GM04504 (cell line): Measurements from ENCODE around the gene FILIP1.

Source experiments
- DNase-seq: peaks from one replicate; pipeline ENCODE4 v3.0.0-alpha.2; 2012; ENCODE audit warnings: low read depth

FILIP1 gene

DNA sequence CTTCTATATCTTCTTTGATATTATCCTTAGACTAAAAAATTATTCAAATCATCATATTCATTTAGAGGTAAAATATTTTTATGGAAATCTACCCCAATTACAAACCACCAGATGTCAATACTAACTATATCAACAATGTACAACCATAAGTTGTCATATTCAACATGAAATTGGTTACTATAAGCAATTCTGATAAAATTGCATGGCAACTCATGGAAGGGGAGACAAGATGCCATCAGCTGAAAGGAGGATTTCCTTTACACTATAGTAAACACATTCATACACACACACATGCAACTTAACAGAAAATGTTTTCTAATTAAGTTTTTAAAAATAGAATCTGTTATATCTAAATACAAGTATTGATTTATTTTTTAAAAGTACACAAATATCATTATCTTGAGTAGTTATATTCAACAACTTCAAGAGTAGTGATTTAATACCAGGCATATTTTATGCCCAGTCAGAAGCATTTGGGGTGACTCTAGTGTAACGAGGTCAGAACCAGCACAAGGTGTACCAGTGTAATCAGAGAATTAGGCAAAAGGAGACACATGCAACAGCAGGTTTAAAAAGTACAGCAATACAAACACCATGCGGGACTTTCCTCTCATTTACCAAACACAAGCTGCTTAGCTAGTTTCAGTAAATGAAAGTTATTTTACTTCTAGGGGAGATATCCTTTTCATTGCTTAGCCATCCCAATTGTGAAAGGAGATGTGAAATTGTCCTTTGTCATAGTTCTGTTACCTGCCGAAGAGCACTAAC is 1.0 kb downstream of the FILIP1 start:
- no peak for DNase-seq

DNA sequence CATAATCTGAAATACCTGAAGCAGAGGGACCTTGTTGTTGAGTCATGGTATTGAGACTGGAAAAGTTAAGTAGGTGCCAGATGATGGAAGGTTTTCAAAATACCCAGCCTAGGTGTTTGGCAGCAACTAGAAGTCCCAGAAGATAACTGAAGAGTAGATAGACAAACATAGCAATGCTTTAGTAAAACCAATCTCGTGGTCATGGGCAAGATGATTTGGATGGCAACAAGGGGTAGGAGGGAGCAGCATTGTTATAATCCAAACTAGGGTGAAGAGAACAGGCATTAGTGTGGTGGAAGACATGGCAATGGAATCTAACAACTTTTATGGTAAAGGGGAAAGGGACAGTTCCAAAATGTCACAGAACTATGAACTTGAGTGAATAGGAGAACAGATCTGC is 2.3 kb downstream of the FILIP1 start:
- no peak for DNase-seq

DNA sequence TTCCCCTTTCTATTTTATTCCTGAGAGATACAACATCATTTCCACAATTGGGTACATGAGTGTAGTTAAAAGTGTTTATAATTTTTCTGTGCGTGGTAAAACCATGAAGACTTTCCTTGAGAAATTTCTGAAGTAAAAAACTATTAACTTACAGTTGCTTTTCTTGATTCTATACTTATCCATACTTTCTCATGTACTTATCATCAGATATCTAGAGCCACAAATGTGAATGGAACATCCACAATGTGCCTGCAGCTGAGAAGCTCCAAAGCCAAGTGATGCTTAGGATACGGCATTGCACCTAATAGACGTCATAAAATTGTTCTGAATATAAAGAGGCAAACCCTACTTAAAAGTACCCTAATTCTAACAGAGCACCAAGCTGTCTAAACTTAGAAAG is 2.9 kb downstream of the FILIP1 start:
- no peak for DNase-seq

DNA sequence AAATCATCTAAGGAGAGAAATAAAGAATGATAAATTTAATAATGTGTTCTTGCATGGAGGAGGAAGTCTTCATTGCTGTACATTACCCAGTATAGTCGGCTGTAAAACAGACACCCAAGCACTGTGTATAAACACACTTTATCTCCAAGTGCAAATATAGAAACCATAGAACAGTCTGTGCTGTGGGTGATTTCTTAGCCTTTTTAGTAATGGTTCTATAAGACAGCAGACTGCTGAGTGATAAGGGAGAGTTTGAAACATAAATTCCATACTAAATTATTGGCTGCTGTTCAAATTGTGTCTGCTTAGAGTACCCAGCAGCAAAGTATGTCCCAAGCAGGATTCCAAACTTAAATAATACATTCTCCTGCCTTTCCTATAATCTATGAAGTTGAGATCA is 4.6 kb downstream of the FILIP1 start:
- no peak for DNase-seq

DNA sequence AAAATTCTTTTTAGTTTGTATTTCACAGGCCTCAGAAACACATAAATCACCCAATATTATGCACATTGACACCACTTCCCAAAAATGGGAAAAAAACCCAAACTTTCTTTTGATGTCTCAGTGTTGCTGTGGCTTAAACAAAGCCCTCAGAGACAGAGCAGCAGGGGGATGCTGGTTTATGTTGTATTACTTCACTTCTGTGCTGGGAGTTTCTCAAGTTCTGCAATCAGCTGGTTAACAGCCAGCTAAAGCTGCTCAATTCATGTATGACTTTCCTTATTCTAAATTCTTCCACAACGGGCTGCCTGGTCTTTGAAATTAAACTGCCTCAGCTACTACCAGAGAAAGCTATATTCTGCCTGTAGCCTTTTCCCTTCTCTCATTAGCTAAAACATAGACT is 5.6 kb downstream of the FILIP1 start:
- DNase-seq: no peak

DNA sequence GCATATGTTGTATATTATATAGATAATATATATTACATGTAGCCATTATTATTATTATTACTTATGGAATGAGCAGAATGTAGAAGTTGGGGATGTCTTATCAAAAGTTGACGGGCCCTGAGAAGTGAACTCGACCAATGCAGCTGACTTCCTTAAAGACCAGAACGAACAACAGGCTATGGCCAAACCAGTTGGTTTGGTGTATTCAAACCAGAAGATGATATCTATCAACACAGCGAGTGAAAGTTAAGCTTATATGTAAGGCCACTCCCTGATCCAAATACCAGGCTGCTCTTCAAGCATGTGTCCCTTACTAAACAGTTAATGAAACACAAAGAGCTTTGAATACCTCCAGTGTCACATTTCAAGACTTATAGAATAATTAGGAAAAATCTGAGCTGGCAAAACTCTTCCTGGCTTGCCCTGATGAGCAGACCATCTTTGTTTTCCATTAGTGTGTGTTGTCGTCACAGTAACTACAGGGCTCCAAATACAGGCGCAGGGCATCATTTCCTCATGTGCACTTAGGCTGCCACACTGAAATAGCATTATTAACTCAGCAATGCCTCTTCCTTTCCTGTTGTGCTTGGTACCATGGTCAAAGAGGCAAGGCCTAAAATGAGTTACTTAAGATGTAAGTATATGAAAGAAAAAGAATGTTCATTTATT is 6.6 kb downstream of the FILIP1 start:
- DNase-seq: no peak

DNA sequence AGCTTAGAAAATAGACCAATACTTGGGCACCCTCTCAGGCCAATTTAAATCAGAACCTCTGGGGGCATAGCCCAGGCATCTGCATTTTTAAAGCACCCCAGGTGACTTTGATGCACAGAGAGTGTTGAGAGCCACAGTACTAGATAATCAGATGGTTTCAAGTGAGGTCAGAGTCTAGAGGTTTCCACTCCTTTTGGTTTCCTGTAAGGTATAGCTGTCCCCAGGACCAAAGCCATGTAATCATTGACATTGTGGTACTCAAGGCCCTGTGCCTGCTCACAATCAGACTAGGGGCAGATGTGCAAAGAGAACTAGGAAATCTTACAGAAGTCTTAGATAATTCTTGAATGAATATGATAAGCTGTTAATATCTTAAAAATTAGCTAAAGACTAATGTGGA is 9.1 kb downstream of the FILIP1 start:
- no peak for DNase-seq

DNA sequence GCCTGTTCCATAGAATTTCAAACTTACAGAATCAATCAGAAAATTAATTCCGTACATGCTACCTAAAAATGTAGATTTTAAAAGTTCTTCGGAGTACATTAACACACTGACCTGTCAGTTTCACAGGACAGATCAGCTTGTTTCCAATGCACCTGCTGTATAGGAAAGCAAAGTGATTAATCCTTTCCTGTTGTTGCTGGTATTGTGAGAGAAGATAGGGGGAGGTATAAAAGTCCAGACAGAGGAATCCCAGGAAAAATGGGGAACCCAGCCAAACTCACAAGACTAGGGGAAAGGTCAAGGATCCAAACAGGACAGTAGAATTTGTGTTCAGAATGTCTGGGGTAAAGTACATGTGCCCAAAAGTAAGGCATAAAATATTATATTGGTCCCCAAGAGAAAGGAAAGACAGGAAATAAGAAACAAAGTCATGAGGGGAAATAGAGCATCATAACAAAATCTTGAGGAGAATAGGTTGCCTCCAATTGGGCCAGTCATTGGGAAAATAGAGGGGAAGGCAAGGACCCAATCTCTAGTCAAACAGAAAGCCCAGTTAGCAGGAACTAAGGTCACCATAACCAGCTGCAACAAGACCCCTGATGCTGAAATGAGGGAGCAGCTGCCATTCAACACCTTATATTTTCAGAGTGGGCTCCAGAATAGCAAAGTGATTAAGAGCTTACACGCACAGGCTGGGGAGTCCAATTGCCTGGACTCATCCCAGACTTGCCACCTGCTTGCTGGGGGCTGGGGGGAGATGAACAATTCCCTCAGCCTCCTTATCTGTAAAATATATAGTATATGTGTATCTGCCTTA is 10.3 kb downstream of the FILIP1 start:
- DNase-seq: no peak

DNA sequence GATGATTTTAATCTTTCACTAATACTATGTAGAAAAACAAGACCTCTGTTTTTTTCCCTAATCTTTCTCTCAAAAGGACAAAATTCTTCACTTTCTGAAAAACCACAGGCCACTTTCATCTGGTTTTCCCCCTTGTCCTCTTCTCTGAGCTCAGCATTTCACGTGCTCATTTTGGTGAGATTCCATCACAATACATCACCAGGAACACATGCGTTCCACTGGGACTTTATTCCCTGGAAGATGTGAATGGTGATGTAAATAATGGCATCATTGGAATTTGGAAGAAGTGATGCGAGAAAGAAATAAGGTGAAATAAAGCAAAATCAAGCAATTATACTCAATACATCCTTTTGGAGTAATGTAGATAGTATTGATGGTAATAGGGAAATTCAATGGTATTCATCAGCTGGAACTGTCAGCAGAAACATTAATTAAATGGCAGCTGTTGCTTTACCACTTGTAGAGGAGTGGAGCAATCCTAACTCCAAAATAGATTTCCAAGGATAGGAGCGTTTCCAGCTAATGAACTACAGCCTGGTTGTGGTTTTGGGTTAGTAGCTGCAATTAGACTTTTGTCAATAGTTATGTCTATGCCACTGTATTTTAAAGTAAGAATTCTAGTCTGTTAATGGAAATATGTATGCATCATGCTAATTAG is 11.5 kb downstream of the FILIP1 start:
- no peak for DNase-seq

DNA sequence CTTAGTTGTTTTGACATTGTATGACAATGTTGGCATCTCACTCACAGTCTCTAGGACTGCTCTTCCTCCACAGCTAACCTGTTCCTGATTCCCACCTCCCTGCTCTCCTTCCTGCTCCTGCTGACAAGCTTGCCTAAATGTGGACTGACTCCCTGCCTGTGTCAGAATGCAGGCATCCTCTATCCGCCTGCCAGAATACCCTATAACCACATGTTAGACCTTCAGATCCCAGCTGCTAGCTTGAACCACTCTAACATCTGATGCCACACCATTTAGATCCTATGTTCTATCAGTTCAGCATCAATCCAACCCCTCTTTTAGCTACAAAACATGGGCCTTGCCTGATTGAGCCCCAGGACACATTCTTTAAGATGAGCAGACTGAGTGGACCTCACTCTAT is 12.2 kb downstream of the FILIP1 start:
- no peak for DNase-seq

DNA sequence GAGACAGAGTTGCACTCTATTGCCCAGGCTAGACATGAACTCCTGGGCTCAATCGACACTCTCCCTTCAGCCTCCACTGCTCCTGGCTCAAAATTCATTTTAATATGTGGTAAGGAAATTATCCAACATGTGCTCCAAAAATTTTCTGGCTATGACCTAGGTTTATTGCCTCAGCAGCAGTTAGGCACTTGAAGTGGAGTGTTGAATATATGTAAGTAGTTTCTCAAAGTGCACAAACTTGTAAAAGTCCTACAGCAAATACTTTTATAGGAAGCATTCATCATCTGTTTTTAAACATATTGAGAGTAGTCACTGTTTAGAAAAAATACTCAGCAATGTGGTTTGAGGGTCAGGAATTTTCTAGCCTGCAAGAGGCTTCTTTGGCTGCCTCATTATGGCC is 13.2 kb downstream of the FILIP1 start:
- no peak for DNase-seq

DNA sequence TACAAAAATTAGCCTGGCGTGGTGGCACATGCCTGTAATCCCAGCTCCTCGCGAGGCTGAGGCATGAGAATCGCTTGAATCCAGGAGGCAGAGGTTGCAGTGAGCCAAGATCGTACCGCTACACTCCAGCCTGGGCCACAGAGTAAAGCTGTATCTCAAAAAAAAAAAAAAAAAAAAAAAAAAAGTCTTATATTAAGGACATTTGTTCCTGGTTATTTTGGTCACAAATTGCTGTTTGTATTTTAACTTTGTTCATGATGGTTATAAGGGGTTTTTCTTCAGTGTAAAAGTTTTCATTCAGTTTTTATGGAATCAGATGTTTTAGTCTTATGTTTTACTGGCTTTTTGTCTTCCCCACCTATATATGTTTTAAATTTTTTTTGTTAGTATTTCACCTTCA is 13.9 kb downstream of the FILIP1 start:
- no peak for DNase-seq

DNA sequence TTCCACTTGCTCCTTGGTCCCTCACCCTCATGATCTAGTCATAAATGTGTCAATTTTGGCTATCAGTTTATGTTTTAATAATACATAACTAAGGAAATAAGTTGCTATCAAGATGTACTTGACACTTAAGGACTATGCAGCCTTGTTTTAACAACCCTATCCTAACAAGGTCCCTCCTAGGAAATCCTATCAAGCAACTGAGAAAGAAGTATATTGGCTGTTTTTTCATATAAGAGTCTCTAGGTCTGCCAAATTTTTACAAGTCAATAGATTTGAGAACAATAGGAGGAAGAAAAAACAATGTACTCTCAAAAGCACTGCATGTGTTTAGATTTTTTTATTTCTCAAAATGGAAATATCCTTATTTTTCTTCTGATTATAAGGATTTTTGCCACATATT is 14.7 kb downstream of the FILIP1 start:
- no peak for DNase-seq

DNA sequence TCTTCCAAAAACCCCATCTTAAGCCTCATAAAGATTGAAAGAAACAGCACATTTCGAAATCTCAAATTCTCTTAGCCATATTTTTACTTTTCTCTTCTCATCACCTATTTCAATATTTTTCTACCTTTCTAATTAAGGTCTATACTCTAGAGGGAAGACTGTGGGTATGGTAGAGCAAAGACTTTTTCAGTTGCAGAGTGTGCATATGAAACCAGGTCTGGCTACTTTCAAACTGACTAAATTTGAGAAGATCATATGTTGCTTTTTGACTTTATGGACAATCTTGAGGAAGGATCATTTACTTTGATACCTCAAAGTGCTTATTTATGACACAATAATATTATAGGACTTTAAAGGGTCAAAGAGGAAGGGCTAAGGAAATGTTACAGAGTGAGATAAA is 20.7 kb downstream of the FILIP1 start:
- no peak for DNase-seq

DNA sequence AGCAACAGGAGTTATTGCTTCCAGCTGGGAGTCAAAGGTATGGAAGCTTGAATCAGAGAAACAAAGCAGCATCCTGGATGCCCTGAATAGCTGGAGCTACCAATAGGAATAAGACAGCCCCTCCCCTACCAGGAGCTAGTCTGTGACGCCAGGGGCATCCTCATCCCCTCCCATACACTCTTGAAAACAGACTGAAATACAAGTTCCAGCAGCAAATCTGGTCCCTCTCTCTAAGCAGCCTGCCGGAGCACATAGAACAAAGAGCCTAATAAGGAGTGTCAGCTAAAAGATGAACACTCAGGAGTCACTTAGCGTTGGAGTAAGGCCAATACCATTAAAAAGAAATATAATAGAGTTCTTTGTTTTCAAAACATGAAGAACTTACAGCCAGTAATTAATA is 25.6 kb downstream of the FILIP1 start:
- DNase-seq: no peak

DNA sequence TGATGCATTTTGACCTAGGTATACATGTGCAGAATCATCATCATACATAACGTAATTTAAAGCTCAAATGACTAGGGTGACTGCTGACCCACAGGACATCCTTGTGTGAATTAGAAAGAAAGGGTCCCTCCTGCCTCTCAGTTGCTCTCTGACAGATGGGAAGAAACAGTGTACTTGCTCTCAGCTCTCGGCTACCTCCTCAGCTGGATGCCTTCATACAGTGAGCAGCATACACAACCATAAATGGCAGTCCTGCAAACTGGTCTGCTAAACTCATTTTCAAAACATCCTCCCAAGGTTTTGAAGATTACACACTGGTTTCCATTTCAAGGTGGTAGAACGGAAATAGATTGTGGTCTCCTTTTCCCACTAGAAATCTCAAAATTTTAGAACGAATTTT is 26.3 kb downstream of the FILIP1 start:
- DNase-seq: no peak

DNA sequence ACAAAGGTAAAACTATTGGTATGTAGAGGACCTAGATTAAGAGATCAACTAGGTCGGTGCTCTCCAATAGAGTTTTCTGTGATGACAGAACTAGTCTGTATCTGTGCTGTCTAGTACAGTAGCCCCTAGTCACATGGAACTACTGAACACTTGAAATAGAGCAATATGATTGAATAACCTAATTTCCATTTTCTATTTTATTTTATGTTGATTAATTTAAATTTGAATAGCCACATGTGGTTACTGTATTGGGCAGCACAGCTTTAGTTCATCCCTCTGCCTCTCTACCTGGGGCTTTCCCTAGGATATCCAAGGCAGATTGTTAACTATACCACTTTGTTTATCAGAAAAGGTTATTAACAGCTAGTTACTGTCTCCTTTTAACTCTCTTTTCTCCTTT is 27.0 kb downstream of the FILIP1 start:
- DNase-seq: no peak

DNA sequence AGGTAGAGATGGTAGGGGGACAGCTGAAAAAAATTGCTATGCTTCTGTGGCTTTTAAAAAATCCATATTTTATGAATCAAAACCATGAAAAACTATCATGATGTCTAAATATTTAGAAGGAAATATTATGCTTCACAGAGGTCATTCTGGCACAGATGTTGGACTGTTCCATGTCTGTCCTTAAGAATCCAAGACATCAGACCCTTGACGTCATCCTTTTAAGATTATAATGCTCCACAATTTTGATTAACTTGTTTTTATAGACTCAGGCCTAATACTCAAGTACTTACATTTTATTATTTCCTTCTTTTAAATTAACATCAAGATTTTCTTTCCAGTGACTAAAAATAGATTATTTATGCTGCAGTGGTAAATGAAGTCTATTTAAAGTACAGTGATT is 29.7 kb downstream of the FILIP1 start:
- no peak for DNase-seq

DNA sequence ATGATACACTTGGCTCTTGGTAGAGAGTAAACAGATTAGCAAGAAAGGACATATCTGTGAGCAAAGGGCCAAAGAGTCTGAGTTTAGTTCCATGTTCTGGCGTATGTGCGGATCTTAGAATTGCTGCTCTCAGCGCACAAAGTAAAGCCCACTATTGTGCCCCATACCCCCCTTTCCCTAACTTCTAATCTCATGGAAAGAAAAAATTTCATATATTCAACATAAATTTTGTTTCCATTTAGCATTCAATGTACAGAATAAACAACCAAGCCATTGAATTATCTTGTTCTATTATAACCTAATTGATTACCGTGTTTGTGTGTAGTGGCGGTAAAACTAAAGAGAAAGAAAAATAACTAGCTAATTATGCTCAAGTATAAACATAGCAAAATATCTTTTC is 30.5 kb downstream of the FILIP1 start:
- no peak for DNase-seq

DNA sequence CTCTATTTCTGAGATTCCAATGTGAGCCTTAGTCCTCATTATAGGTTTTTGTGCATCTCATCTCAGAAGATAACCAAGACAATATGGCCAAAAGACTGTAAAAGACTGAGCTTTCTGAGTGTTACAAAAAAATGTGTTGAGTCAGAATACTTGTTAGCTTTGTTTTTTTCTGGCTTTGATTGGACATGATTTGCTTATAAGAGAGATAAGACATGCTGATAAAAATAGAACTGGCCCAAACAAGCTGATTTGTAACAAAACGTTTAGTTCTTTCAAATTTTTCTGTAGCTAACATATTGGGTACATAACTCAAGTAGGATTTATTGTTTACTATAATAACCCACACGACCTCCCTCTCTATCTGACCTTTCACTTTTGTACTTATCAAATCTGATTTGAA is 32.9 kb downstream of the FILIP1 start:
- no peak for DNase-seq

DNA sequence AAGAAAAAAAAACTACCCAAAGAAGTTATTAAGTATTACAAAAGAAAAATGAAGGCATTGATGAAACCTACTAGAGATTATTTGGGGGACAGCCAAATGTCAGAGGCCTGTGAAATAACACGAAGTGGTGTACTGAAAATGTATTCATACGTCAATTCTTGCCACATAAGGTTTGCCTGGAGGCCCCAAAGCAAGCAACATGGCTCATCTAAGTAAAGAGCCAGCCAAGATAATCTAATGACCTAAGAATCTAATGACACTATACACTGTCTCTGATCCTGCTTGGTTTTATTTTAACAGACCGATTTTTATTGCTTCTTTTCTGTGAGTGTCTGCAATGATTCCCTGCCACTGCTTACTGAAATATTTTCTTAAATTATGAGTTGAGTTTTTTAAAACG is 34.7 kb downstream of the FILIP1 start:
- DNase-seq: no peak

DNA sequence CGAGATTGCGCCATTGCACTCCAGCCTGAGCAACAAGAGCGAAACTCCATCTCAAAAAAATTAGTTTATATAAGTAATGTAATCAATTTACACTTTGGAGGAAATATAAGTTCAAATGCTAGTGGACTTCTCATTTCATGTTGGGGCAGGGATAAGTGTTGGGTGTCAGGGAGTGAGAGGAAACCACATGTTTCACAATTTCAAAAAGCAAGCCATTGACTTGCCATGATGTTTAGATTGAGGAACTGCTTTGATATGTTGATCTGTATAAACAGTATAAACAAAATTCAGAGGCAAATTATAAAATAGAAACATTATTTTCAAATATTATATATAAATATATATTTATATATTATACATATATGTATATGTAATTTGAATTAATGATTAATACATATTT is 42.7 kb downstream of the FILIP1 start:
- no peak for DNase-seq
